Measurements from ENCODE around the gene OR4F15.

Gene OR4F15

GRCh38 chr15:101804941-101805340 is 7.1 kb upstream of the OR4F15 start:
- DNase-seq, result no peak

- DNase-seq, result no peak
These were observed 6.2 kb upstream of the OR4F15 start for GRCh38 chr15:101805605-101806345.

GRCh38 chr15:101807345-101807945 is 4.6 kb upstream of the OR4F15 start:
- no peak for DNase-seq

GRCh38 chr15:101808201-101808600 is 3.8 kb upstream of the OR4F15 start:
- DNase-seq, result no peak

DNA sequence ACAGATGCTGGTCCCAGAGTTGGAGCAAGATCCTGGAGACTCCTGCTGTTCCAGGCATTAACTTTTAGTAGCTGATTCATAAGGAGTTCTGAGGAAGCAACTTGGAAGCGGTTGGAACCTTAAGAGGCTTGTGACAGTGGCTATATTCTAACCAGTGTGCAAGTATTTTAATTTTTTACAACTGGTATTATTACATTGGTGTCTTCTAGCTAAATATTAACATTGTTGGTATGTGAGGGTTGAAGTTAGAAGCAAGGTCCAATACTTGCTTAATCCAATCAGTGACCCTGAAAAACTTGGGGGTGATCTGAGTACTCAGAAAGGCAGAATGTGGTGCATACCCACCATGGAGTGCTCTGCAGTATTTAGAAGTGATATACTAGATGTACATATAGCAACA is 1.5 kb upstream of the OR4F15 start:
- DNase-seq, result no peak

DNA sequence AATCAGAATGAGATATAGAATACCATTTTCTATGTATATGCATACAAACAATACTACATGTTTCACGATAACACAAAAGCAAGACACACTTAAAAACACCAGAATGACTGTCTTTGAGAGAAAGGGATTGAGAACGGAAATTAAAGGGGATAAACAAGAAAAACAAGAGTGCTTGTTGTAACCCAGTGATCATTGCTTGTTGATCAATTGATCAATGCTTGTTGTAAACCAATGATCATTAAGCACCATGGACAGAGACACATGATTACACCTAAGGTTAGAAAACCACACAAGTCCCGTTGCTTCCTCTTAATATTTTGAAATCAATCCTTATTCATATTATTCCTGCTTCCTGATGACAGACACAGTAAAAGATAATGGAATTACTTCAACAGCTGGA is 1.1 kb upstream of the OR4F15 start:
- no peak for DNase-seq

GRCh38 chr15:101813803-101814534 is 2.0 kb downstream of the OR4F15 start:
- no peak for DNase-seq

DNA sequence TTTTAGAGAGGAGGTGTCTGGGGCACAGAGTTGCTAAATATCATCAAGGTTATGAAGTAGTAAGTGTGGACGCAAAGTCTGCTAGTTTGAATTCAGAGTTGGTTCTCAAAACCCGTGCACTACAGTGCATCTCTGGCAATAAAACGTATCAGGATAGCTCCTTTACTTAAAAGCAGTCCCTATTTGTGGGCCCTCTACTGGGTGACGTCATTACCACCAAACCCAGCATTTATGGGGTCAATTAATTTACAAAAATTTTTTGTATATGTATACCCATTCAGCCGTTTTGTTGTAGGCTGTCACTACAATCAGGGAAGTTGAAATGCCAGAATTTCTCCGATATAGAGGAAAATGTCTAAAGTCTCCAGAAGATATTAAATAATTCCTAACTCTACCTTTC is 8.8 kb downstream of the OR4F15 start:
- DNase-seq, result no peak

DNA sequence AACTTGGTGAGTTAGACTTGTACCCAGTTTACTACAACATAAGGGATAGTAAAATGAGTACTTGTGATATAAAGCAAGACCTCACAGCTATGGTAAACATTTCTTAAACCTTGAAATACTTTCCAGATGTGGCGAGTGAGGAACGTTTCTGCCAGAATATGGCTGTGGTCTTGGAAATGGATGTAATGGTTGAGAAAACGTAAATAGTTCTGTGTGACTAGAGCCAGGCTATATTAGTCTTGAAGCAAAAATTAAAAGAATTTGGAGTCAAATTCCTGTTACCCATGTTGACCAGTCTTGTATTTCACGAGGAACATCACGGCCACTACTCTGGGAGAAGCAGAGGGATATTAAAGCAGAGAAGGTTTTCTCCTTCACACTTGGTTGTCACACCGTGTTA is 15.3 kb downstream of the OR4F15 start:
- DNase-seq, result no peak

GRCh38 chr15:101828774-101829173 is 16.8 kb downstream of the OR4F15 start:
- DNase-seq, result no peak

GRCh38 chr15:101841656-101842055 is 29.7 kb downstream of the OR4F15 start:
- DNase-seq, result no peak

DNA sequence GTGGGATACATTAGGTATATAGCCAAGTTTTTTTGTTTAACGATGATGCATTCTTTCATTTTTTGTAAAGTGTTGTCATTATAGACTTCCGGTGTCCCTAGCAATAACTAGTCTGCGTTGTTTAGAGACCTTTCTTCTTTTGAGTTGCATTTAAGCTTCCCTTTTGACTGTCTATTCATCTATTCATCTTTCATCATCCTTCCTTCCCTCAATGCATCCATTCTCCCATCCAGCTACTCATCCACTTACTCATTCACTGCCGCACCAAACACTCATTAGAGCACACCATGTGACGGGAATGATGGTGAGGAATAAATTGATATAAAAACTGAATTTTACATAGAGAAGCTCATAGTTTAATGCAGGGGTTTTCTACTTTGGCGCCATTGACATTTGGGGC is 32.9 kb downstream of the OR4F15 start:
- no peak for DNase-seq

- DNase-seq, result no peak
These were observed 40.4 kb downstream of the OR4F15 start for GRCh38 chr15:101852356-101852755.

Measured in COR-L47 (cell line).